ENCODE data around the gene MS4A1.
"Not testable (repeated sequence)": the region's sequence is repeated elsewhere in the genome, so short reads cannot be mapped to it uniquely, and the experiment has no call there.

Gene MS4A1

DNA sequence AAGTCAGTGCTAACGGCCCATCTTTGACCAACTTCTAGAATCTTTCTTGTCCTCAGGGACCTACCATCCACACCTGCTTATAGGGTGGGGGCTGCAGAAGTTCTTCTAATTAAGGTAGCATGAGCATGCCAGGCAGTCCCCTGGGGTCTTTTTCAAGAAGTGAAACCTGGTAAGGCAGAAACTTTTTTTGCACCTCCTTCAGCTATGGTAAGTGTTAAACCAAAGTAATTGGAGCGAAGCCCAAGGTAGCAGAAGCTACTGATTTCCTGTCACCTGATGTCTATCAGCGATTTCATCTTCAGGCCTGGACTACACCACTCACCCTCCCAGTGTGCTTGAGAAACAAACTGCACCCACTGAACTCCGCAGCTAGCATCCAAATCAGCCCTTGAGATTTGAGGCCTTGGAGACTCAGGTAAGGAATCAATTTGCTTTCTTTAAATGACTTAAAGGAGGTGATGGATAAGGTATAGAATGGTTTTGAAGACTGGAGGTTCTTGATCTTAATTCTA, at the start of gene MS4A1:
MS4A1 (plus strand) TSS at position 317 of the 512 bp plus-strand sequence. CDS start 6,528 bp downstream, outside the sequence.
- DNase-seq (ENCODE audit: extremely low read depth in 1 of 2, low read depth in 1 of 2) = no peak

DNA sequence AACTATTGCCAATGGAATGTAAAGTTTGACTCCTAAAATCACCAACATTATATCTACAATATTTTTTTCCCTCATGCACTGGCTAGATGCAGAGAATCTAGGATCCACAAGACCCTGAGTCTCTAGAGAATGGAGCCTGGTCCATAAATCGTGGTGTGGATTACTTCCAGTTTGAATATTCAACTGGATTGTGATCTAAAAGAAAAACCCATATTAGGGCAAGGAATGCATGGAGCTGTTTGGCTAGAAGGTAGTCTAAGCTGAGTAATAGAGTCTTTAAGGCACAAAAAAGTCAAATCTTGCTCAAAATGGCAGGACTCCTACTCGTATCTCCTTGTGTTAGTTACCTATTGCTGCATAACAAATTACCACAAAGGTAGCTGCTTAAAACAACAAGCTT, 35.6 kb upstream of the MS4A1 start:
- no peak for DNase-seq (ENCODE audit: extremely low read depth in 1 of 2, low read depth in 1 of 2)

DNA sequence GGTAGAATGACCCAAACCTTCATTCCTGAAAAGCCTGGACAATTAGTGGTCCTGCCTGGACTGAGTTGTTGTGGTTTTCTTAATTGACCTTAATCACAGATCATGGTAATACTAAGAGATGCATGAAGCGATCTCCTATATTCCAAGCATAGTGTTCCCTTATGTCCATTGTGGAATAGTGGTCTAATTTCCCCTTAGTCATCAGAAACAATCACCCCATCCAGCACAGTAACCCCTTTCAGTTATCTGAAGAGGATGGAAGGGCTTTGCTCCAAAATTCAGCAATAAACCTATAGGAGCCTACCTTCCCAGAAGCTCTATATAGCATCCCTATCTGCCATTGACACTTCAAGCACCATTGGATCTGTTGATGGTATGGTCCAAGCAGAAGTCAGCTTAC, 33.0 kb upstream of the MS4A1 start:
- no peak for DNase-seq (ENCODE audit: extremely low read depth in 1 of 2, low read depth in 1 of 2)

DNA sequence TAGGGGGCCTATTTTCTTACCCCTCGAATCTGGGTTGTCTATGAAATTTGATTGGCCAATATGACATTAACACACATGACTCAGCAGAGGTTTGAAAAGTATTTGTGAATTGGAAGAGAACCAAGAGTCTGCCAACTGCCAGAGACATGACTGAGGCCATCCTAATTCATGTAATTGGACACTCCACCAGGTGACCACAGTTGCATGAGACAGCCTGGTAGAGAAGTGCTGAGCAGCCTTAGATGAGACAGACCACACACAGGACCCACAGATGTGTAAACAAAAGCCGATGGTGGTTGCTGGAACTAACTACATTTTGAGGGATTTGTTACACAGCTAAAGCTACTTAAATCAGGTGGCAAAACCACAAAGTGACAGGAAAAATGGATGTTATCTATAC, 27.1 kb upstream of the MS4A1 start:
- DNase-seq (ENCODE audit: extremely low read depth in 1 of 2, low read depth in 1 of 2) = no peak

DNA sequence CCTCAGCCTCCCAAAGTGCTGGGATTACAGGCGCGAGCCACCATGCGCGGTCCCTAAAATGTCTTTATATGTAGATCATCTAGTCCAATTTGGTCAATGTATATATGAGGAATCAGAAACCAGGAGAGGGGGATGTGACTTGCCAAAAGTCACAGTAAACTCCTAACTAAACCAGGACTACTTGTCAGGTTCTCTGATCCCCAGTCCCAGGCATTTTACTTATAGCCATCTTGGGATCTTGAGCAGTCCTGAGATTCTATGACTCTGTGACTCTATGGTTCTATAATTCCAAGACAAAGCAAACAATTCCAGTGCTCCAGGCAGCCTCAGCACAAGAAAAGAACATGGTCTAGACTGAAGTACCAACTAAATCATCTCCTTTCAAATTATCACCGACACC, 26.4 kb upstream of the MS4A1 start, which contains the start of gene MS4A5:
MS4A5 (plus strand) TSS at position 301 of the 400 bp plus-strand sequence. CDS start 103 bp downstream, outside the sequence.
- no peak for DNase-seq (ENCODE audit: extremely low read depth in 1 of 2, low read depth in 1 of 2)

DNA sequence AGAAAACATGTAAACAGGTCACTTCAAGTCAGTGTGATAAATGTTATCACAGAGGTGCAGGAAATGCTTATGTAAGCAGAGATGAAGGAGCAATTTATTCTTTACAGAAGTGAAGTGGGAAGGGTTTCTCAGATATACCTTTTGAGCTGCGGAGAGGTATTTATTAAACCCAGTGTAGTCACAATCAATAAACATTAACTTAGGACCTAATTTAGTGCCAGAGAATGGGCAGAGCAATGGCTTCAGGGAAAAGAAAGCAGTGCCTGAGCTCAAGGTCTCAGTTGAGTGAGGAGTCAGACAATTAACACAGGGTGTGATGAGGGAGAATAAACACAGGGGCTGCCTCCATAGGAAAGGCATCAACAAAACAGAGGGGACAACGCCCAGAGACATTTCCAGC, 24.4 kb upstream of the MS4A1 start:
- no peak for DNase-seq (ENCODE audit: extremely low read depth in 1 of 2, low read depth in 1 of 2)

DNA sequence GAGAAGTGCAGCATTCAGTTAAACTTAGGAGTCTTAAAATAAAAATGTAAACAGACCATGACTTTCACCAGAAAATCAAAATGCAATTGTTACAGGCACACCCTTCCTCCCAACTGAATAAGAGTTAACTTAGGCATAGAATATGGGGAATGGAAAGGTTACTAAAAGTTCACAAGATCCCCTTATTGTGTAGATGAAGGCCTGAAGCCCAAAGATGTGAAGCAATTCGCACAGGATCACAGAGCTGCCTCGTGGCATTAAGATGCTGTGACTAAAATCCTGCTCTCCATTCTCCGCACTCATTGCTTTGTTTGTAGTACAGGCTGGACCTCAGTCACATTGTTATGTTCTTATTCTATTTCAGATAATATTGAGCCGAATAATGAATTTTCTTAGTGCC, 22.2 kb upstream of the MS4A1 start:
- no peak for DNase-seq (ENCODE audit: extremely low read depth in 1 of 2, low read depth in 1 of 2)

DNA sequence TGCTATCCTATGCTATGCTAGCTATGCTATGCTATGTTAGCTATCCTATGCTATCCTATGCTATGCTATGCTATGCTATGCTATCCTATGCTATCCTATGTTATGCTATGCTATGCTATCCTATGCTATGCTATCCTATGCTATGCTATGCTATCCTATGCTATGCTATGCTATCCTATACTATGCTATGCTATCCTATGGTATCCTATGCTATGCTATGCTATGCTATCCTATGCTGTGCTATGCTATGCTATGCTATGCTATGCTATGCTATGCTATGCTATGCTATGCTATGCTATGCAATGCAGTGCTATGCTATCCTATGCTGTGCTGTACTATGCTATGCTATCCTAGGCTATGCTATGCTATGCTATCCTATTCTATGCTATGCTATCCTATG, 8.6 kb upstream of the MS4A1 start:
- DNase-seq (ENCODE audit: extremely low read depth in 1 of 2, low read depth in 1 of 2) = no peak

DNA sequence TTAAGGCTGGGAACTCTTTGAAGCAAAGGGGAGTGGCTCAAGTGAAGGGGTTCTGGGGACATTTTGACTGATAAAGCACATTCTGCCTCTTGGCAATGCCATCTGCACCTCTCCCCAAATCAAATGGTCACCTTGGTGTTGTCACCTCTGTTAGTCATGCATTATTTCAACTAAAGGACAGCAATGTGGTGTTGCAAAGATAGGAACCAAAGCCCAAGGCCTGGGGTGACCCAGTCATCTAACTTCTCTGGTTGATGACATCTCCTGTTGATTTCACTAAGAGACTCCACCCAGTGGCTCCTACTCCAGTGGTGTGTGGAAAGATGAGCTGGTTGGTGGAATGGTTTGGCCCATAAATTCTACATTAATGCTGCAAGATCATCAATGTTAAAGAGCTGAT, 7.8 kb upstream of the MS4A1 start:
- DNase-seq (ENCODE audit: extremely low read depth in 1 of 2, low read depth in 1 of 2) = no peak

DNA sequence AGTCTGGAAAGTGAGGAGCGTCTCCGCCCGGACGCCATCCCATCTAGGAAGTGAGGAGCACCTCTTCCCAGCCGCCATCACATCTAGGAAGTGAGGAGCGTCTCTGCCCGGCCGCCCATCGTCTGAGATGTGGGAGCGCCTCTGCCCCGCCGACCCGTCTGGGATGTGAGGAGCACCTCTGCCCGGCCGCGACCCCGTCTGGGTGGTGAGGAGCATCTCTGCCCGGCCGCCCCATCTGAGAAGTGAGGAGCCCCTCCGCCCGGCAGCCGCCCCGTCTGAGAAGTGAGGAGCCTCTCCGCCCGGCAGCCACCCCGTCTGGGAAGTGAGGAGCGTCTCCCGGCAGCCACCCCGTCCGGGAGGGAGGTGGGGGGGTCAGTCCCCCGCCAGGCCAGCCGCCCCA, 4.5 kb upstream of the MS4A1 start:
- not testable (repeated sequence) for DNase-seq (ENCODE audit: extremely low read depth in 1 of 2, low read depth in 1 of 2)

DNA sequence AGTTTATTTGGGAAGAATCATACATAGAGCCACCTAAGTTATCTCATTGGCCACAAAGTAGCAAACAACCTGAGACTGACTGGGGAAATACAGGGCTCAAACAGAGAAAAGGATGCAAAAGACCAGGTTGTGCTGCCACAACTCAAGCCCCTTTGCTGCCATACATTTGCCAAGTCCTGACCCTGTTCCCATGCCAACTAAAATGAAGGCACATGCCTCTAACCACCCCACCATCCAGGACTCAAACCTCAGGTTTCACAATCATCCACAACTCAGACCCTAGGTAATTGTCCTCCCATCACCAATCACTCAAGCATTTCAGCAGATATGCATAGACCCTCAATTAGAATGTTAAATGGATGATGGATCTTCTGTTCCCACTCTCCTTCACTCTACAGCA, 1.4 kb upstream of the MS4A1 start:
- no peak for DNase-seq (ENCODE audit: extremely low read depth in 1 of 2, low read depth in 1 of 2)

DNA sequence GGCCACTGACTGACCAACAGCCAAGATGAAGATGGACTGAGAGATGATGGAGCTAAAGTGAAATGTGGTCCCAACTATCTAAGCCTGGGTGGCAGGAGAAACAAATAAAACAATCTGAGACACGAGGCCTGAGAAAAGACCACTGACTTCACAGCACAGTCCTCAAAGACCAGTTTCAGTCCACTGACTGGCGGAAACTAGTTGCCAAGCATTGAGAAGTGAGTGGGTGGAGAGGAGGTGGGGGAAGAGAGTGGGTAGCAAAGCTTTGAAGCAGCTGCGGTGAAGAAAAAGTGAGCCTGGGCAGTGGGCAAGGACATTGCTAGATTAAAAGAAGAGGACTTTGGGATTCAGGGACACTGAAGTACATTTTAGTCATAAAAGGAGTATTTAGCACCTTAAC, 1.9 kb downstream of the MS4A1 start:
- no peak for DNase-seq (ENCODE audit: extremely low read depth in 1 of 2, low read depth in 1 of 2)

DNA sequence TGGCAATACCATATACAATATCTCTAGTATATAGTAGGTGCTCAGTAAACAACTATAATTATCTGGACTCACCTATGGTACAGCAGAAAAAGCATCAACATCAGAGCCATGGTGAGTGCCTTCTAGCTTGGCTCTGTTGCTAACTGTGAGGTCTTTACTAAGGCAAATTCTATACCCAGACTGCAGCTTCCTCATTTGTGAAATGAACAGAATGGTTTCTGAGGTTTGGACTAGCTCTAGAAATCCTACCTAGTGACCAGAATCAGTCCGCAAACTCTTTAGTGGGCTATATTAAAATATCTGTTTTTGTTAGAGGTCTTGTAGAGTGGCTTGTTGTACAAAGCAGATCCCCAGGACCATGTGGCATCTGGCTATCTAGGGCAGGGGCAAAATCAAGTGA, 3.7 kb downstream of the MS4A1 start:
- no peak for DNase-seq (ENCODE audit: extremely low read depth in 1 of 2, low read depth in 1 of 2)

DNA sequence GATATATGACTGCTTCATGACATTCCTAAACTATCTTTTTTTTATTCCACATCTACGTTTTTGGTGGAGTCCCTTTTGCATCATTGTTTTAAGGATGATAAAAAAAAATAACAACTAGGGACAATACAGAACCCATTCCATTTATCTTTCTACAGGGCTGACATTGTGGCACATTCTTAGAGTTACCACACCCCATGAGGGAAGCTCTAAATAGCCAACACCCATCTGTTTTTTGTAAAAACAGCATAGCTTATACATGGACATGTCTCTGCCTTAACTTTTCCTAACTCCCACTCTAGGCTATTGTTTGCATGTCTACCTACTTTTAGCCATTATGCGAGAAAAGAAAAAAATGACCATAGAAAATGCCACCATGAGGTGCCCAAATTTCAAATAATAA, 13.2 kb downstream of the MS4A1 start:
- DNase-seq (ENCODE audit: extremely low read depth in 1 of 2, low read depth in 1 of 2) = no peak

DNA sequence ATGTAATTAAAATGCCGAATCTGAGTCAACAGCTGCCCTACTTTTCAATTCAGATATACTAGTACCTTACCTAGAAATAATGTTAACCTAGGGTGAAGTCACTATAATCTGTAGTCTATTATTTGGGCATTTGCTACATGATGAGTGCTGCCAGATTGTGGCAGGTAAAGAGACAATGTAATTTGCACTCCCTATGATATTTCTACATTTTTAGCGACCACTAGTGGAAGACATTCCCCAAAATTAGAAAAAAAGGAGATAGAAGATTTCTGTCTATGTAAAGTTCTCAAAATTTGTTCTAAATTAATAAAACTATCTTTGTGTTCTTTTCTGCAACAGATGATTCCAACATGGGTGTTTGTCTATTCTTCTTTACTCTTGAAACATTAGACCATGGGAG, 14.1 kb downstream of the MS4A1 start:
- DNase-seq (ENCODE audit: extremely low read depth in 1 of 2, low read depth in 1 of 2) = no peak

DNA sequence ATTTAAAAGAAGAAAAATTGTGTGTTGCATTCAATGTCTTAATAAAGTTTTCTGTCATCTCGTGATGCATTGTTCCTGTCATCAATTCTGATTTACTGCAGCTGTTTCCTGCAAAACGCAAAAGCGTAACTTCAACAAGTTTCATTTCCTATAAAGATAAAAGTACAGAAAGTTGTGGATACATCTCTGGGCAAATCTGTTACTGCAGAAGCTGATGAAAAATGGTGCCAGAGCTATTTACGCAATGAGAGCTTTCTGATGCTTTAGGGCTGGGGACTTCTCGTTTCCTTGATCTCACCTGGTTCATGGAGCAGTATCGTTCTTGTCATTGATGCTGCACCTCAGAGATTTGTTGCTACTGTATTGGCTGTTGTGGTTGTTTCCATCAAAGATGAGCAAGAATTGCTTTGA, 21.4 kb downstream of the MS4A1 start:
- no peak for DNase-seq (ENCODE audit: extremely low read depth in 1 of 2, low read depth in 1 of 2)

DNA sequence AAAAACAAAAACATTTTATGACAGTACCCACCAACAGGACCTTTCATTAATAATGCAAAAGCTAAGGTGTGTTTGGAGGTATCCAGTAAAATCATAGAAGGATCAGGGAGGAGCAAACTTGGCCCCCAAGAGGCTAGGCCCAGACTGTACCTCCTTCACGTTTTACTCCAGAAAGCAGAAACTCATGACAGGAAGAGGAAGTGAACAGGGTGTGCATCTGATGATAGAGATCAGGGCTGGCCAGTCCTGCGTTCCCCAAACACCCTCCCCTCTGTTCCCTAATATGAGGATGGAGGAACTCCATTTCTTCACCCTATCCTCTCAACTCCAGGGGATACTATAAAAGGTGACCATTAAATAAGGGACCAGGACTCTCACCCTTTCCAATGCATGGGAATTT, 26.7 kb downstream of the MS4A1 start:
- DNase-seq (ENCODE audit: extremely low read depth in 1 of 2, low read depth in 1 of 2) = no peak

DNA sequence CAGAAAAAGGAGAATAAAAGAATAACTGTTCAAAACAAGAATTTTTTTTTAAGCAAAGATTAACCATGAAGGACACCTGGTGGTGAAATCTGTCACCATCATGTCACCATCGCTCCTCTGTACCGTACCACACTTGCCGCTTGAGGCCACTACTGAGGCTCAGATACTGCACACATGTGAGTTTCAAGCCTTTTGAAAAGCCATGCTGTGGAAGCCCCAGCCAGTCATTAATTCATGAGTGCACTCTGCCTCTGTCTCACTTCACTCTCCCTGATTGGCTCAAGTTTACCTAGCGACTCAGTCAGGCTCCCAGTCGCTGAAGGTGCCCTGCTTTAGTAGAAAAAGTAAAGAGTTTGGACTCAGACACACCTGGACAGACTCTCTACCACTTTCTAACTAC, 30.3 kb downstream of the MS4A1 start:
- no peak for DNase-seq (ENCODE audit: extremely low read depth in 1 of 2, low read depth in 1 of 2)

DNA sequence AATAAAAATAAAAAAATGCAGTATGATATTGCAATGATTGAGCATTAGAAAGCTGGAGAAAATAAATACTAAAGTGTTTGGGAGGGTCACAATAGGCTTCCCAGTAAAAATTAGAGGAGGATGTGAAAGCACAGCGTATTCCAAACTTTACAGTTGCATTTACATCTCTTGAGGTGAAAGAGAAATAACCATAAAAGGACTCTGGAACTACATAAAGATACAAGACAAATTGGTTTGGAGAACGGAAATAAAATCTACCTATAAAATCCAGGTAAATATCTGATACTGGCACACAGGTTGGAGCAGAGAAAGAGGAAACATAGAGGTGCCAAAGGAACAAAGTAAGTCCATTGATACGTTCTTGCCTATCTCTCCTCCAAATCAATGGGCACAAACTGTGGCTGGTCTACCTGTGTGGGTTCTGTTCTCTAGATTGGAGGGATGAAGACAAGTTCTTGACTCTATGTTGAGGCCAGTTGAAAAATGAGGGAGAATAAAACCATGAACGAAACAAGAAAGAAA, 36.9 kb downstream of the MS4A1 start, which contains the start of gene MS4A12:
MS4A12 (plus strand) TSS at position 291 of the 522 bp plus-strand sequence. CDS start 4,541 bp downstream, outside the sequence.
- no peak for DNase-seq (ENCODE audit: extremely low read depth in 1 of 2, low read depth in 1 of 2)

DNA sequence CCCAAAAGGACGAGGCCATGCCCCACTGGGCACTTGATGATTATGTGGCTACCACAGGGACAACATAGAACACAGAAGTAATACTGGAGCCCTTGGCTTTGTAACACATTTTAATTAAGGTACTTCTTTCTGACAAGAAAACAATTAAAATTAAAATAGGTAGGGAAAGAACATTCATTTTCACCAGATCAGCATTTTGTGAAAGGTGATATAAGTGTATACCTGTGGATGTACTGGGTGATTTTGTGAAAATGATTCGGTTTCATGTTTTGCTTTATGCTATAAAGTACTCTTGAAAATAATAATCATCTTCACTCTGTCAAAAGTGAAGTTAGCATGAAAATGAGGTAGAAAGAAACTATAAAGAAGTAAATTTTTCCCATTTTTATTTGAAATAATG, 37.8 kb downstream of the MS4A1 start:
- no peak for DNase-seq (ENCODE audit: extremely low read depth in 1 of 2, low read depth in 1 of 2)

DNA sequence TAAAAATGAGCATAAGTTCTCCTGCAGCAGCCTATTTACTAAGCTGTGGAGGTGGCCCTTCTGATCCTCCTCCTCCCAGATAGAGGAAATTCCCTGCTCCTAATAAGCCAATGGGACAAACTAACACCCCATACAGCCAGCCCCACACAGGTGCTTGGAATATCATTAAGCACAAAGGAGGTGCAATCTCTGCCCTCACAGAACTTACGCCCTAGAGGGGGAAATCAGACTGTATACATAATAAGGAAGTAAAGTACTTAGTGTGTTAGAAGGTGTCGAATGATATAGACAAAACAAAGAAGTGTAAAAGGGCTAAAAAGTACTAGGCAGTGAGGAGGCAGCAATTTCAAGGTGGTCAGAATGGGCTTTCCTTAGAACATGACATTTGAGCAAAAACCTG, 42.8 kb downstream of the MS4A1 start:
- DNase-seq (ENCODE audit: extremely low read depth in 1 of 2, low read depth in 1 of 2) = no peak

DNA sequence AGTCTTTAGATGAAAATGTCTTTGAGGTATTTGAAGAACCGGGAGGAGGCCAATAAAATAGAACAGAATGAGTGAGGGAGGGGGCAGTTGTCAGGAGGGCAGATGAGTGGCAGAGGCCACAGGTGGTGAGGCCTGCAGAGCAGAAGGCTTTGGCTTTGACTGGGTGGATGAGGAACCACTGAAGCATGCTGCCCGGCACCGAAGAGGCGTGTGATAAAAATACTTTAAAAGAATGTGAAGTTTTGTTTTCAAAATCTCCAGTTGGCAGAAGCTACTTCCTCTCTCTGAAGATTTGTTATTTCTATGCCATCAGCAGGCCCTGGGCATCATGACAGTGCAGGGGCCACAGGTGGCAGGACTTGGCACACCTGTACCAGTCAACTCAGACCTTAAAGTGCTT, 43.2 kb downstream of the MS4A1 start:
- DNase-seq (ENCODE audit: extremely low read depth in 1 of 2, low read depth in 1 of 2) = no peak

DNA sequence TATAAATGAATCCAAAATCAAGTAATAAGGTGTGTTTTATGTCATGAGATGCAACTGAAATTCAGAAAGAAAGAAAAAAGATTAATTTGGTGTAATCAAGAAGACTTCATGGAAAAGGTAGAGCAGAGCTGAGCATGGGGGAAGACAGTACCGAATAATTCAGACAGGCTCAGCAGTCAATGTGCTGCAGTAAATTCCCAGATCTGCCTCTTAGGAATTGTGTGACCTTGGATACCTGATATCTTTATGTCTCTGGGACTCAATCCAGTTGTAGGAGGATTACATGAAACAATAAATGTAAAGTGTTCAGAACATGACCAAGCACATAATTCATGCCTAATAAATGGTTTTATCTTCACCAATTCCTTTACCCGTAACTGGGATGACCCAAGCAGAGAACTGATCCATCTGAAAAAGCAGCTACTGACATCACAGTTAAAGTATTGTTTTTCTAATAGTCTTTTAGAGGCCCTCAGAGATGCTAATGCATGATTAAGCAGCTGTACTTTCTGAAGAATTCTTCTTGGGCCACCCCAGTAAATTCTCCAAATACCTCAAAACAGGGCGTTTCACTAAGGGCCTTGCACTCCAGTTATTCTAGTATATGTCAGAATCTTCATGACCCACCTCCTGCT, 44.7 kb downstream of the MS4A1 start:
- DNase-seq (ENCODE audit: extremely low read depth in 1 of 2, low read depth in 1 of 2) = no peak
